ENCODE results near the gene ALOX12B. TPM values are rescaled to one million over a fixed set of nuclear protein-coding genes. Genes with fewer than 3 reads are reported as not detected.

Gene ALOX12B
- total and polyA plus RNA-seq, 2 of the 13 experiments (the other 11 are each of a cell fraction or from before 2014, with no cell fraction given) = 0.13 TPM; not detected in 1

GRCh38 chr17:8047769-8048110 is 39.8 kb downstream of the ALOX12B start:
- Histone ChIP-seq H3K79me2 (ENCODE audit: insufficient read depth, low read length) (no peaks in the 10 kb centered on the region), H3K9ac (ENCODE audit: insufficient read depth, low read depth, low read length) (no peak overlapping the region), H3K4me2 (ENCODE audit: low read depth, low read length) (no peak overlapping the region), H3K27ac (ENCODE audit: extremely low read length, insufficient read depth, low read length) (no peak overlapping the region), H3K4me1 (ENCODE audit: insufficient read depth, low read length) (no peaks in the 10 kb centered on the region), H3K4me3 (replicated peaks in 1 of 3; ENCODE audit: insufficient read depth in 1 of 3, low read depth in 2 of 3, low read length in 3 of 3) (no peak overlapping the region), H2AFZ (ENCODE audit: low read length) (no peak overlapping the region), H3K27me3 (ENCODE audit: control insufficient read depth in 1 of 2, insufficient read depth in 2 of 2, low read length in 2 of 2) (peaks cover 12 to 88% of the 10 kb centered on the region in 2 experiments; a peak in 4 of 5 replicates), H3K36me3 (replicated peaks in 1 of 2; ENCODE audit: control insufficient read depth in 1 of 2, insufficient read depth in 2 of 2, low read length in 2 of 2) (no peaks in the 10 kb centered on the region), H3K9me3 (ENCODE audit: low read length) (no peaks in the 10 kb centered on the region), H4K20me1 (ENCODE audit: insufficient read depth, low read length) (no peaks in the 10 kb centered on the region)
- DNase-seq (ENCODE audit: low spot score) = no peak
- POLR2A ChIA-PET = interaction anchor here (1.0 kb wide), 1 partner anchor 9 kb away, joined by 3 read pairs; no protein-coding TSS in a partner anchor
- no peak for FAIRE-seq
- intact Hi-C loops (cut with micrococcal nuclease; ENCODE audit: unreplicated experiment) = loop anchor here (2.0 kb wide), 1 partner anchor 41 kb away; no protein-coding TSS in a partner anchor
- CTCF ChIA-PET (ENCODE audit: low intra/inter-chr PET ratio, low total read pairs) = no interaction called here
- 74% methylated on average over 4 of the region's 4 CpGs for WGBS (ENCODE audit: low lambda C conversion rate)
- BruUV-seq (replicated peaks) = no TSS peak
- ATAC-seq = no peak
- TF ChIP-seq TP53 (CRISPR knock-in tag; conservative IDR thresholded peaks at IDR 0.05) (no peak), TOPORS (CRISPR knock-in tag; IDR thresholded peaks at IDR 0.05) (no peak)
- TF ChIP-seq, protein P1, sequence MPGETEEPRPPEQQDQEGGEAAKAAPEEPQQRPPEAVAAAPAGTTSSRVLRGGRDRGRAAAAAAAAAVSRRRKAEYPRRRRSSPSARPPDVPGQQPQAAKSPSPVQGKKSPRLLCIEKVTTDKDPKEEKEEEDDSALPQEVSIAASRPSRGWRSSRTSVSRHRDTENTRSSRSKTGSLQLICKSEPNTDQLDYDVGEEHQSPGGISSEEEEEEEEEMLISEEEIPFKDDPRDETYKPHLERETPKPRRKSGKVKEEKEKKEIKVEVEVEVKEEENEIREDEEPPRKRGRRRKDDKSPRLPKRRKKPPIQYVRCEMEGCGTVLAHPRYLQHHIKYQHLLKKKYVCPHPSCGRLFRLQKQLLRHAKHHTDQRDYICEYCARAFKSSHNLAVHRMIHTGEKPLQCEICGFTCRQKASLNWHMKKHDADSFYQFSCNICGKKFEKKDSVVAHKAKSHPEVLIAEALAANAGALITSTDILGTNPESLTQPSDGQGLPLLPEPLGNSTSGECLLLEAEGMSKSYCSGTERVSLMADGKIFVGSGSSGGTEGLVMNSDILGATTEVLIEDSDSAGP (CRISPR knock-in tag; IDR thresholded peaks at IDR 0.05; ENCODE audit: borderline replicate concordance) = no peak
- in situ Hi-C loops (cut with HindIII; ENCODE audit: extremely low pct_ligation_motif_present, low pct_unique_long_range_greater_than_20kb) = no loop called here

- H3K27ac ChIP-seq (ENCODE audit: extremely low read length, insufficient read depth, low read length) = no peak overlapping the region
- H3K9me3 ChIP-seq (ENCODE audit: low read length) = no peaks in the 10 kb centered on the region
- no peaks in the 10 kb centered on the region for H3K79me2 ChIP-seq (ENCODE audit: insufficient read depth, low read length)
- H3K4me1 ChIP-seq (ENCODE audit: insufficient read depth, low read length) = no peaks in the 10 kb centered on the region; the same call in 1 of the 2 replicates
- H2AFZ ChIP-seq (ENCODE audit: low read length) = no peak overlapping the region
- BruUV-seq (replicated peaks) = no TSS peak
- H3K9ac ChIP-seq (ENCODE audit: insufficient read depth, low read depth, low read length) = no peak overlapping the region
- H3K27me3 ChIP-seq (ENCODE audit: control insufficient read depth in 1 of 2, insufficient read depth in 2 of 2, low read length in 2 of 2) = peaks cover 12 to 90% of the 10 kb centered on the region in 2 experiments; a peak in 4 of 5 replicates
- no peak for FAIRE-seq
- WGBS (ENCODE audit: low lambda C conversion rate) = 27% methylated on average over 8 of the region's 24 CpGs
- H3K4me3 ChIP-seq (replicated peaks in 1 of 3; ENCODE audit: insufficient read depth in 1 of 3, low read depth in 2 of 3, low read length in 3 of 3) = no peak overlapping the region
- no peaks in the 10 kb centered on the region for H3K36me3 ChIP-seq (replicated peaks in 1 of 2; ENCODE audit: control insufficient read depth in 1 of 2, insufficient read depth in 2 of 2, low read length in 2 of 2)
- intact Hi-C loops (cut with micrococcal nuclease; ENCODE audit: unreplicated experiment) (no loop called here), in situ Hi-C loops (cut with HindIII; ENCODE audit: extremely low pct_ligation_motif_present, low pct_unique_long_range_greater_than_20kb) (no loop called here)
- ChIA-PET POLR2A (no interaction called here), CTCF (ENCODE audit: low intra/inter-chr PET ratio, low total read pairs) (no interaction called here)
- ATAC-seq = no peak
- H3K4me2 ChIP-seq (ENCODE audit: low read depth, low read length) = no peak overlapping the region
- no peaks in the 10 kb centered on the region for H4K20me1 ChIP-seq (ENCODE audit: insufficient read depth, low read length)
- no peak for DNase-seq (ENCODE audit: low spot score)
- TF ChIP-seq MYNN (CRISPR knock-in tag; IDR thresholded peaks at IDR 0.05; ENCODE audit: low read depth) (no peak), ZNF280B (CRISPR knock-in tag; IDR thresholded peaks at IDR 0.05; ENCODE audit: borderline replicate concordance) (no peak), SPEN (CRISPR knock-in tag; IDR thresholded peaks at IDR 0.05; ENCODE audit: low read depth) (no peak), HNF4G (IDR thresholded peaks at IDR 0.05; ENCODE audit: borderline replicate concordance, low read depth, low read length) (no peak), HNF4G (CRISPR knock-in tag; IDR thresholded peaks at IDR 0.05; ENCODE audit: borderline replicate concordance, low read depth) (no peak), ZNF660 (CRISPR knock-in tag; IDR thresholded peaks at IDR 0.05; ENCODE audit: borderline replicate concordance, low read depth) (no peak)
Measured at GRCh38 chr17:8046929-8047768, 40.4 kb downstream of the ALOX12B start.

Data from HepG2 (cell line).